Suprapubic skin (tissue), 4 donors: ENCODE measurements around the gene THSD7B.

Experiments used
- EP300 ChIP-seq: sonication (generic); formaldehyde crosslinking; IDR thresholded peaks from one replicate; pipeline ENCODE4 v1.6.1; 2017; ENCODE audit warnings: antibody characterized with exemption
- POLR2A ChIP-seq, 2 donors: fragments of 450-650 bp; IDR thresholded peaks; one replicate each; pipeline ENCODE4 v1.6.1; 2017; ENCODE audit warnings: antibody characterized with exemption in 2 of 2, mild to moderate bottlenecking in 2 of 2, moderate library complexity in 2 of 2
- POLR2AphosphoS5 ChIP-seq, 3 donors: sonication (generic); formaldehyde crosslinking; IDR thresholded peaks; one replicate each; pipeline ENCODE4 v1.6.1; 2017; ENCODE audit warnings: antibody characterized with exemption in 3 of 3
- TF ChIP-seq, protein P1 (sequence below), 2 donors: fragments of 200-600 bp in 1 of 2; fragments of 450-650 bp in 1 of 2; sonication (generic) in 1 of 2; IDR thresholded peaks; one replicate each; pipeline ENCODE4 v1.5.1; 2016 to 2019; ENCODE audit warnings: antibody characterized with exemption in 2 of 2, mild to moderate bottlenecking in 1 of 2, moderate library complexity in 1 of 2

DNA sequence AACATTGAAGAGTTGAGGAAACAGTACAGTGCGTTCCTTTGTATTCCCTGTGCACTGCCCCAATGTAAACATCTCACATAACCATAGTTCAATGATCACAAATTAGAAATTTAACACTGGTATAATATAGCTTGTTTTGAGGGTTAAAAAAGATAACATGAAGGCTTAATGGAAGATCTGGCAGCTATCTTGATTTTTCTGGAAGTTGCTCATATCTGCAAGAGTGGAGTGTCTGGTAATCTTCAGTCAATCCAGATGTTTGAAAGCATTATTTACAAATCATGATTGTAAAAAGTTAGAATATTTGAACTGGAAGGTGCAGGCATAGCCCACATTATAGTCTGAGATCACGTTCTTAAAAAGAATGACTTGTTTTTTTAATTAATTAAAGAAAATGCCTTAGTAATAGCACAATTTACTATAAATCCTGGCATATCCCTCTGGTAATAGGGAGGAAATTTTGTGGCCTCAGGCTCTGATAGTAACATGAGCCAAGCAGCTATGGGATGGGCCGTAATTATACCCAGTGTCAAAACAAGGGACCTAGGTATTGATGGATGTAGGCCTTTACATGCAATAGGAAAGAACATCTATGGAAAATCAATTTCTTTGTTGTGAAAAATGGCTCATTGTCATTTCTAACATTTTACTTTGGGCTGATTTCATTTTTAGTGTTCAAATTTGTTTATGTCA is 418.0 kb downstream of the THSD7B start:
- TF ChIP-seq, protein P1, sequence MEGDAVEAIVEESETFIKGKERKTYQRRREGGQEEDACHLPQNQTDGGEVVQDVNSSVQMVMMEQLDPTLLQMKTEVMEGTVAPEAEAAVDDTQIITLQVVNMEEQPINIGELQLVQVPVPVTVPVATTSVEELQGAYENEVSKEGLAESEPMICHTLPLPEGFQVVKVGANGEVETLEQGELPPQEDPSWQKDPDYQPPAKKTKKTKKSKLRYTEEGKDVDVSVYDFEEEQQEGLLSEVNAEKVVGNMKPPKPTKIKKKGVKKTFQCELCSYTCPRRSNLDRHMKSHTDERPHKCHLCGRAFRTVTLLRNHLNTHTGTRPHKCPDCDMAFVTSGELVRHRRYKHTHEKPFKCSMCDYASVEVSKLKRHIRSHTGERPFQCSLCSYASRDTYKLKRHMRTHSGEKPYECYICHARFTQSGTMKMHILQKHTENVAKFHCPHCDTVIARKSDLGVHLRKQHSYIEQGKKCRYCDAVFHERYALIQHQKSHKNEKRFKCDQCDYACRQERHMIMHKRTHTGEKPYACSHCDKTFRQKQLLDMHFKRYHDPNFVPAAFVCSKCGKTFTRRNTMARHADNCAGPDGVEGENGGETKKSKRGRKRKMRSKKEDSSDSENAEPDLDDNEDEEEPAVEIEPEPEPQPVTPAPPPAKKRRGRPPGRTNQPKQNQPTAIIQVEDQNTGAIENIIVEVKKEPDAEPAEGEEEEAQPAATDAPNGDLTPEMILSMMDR (IDR thresholded peaks at IDR 0.05), result no peak
- no peak for TF ChIP-seq EP300
- TF ChIP-seq POLR2A (IDR thresholded peaks at IDR 0.05), result no peak
- TF ChIP-seq POLR2AphosphoS5 (IDR thresholded peaks at IDR 0.05), result no peak
